Measurements from ENCODE around the gene NAP1L4.

NAP1L4 gene

GRCh38 chr11:3000032-3000961 lies 8.2 kb upstream of the NAP1L4 start:
- DNase-seq (ENCODE audit: low read depth) = peak; percentile 33
- peaks cover 69% of the 10 kb centered on the region for H3K36me3 ChIP-seq (ENCODE audit: control insufficient read depth, insufficient read depth, low read length, severe bottlenecking)
- H3K4me3 ChIP-seq (ENCODE audit: low read length) = no peak overlapping the region
- no peaks in the 10 kb centered on the region for H3K27me3 ChIP-seq (replicated peaks; ENCODE audit: control insufficient read depth, insufficient read depth, low read length)
- H3K4me1 ChIP-seq (ENCODE audit: control insufficient read depth, insufficient read depth, low read length) = peaks cover 7% of the 10 kb centered on the region
- no peaks in the 10 kb centered on the region for H3K9me3 ChIP-seq (ENCODE audit: control insufficient read depth, low read length)
- H3K9ac ChIP-seq (ENCODE audit: low read length) = no peak overlapping the region

DNA sequence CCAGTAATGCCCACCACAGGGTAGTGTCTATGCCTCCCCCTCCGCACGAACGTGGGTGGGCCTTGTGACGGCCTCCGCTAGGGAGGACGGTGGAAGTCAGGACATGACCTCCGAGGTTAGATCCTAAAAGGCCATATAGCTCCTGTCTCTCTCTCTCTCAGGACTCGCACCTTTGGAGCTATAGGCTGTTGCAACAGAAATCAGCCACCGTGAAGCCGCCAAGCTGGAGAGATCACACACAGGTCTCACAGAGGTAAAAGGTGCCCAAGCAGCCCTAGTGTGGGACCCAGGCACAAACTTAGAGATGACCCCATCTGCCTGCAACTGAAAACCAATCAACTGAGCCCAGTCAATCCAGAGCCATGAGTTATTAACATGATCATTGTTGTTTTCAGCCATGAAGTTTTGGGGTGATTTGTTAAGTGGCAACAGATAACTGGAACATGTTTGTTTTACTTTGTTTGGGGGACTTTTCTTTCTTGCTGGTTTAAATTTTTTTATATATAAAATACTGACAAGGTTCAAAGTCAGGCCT lies 7.4 kb upstream of the NAP1L4 start:
- H3K27me3 ChIP-seq (replicated peaks; ENCODE audit: control insufficient read depth, insufficient read depth, low read length) = no peaks in the 10 kb centered on the region
- H3K4me1 ChIP-seq (ENCODE audit: control insufficient read depth, insufficient read depth, low read length) = peaks cover 7% of the 10 kb centered on the region
- no peak overlapping the region for H3K9ac ChIP-seq (ENCODE audit: low read length)
- no peak overlapping the region for H3K4me3 ChIP-seq (ENCODE audit: low read length)
- H3K9me3 ChIP-seq (ENCODE audit: control insufficient read depth, low read length) = no peaks in the 10 kb centered on the region
- no peak for DNase-seq (ENCODE audit: low read depth)
- peaks cover 63% of the 10 kb centered on the region for H3K36me3 ChIP-seq (ENCODE audit: control insufficient read depth, insufficient read depth, low read length, severe bottlenecking)

GRCh38 chr11:2998073-2998850 lies 6.1 kb upstream of the NAP1L4 start:
- H3K27me3 ChIP-seq (replicated peaks; ENCODE audit: control insufficient read depth, insufficient read depth, low read length) = no peaks in the 10 kb centered on the region
- H3K4me3 ChIP-seq (ENCODE audit: low read length) = no peak overlapping the region
- no peaks in the 10 kb centered on the region for H3K9me3 ChIP-seq (ENCODE audit: control insufficient read depth, low read length)
- H3K4me1 ChIP-seq (ENCODE audit: control insufficient read depth, insufficient read depth, low read length) = peaks cover 7% of the 10 kb centered on the region
- H3K36me3 ChIP-seq (ENCODE audit: control insufficient read depth, insufficient read depth, low read length, severe bottlenecking) = peaks cover 50% of the 10 kb centered on the region
- DNase-seq (ENCODE audit: low read depth) = no peak
- no peak overlapping the region for H3K9ac ChIP-seq (ENCODE audit: low read length)

- H3K4me3 ChIP-seq (ENCODE audit: low read length) = no peak overlapping the region
- peaks cover 41% of the 10 kb centered on the region for H3K36me3 ChIP-seq (ENCODE audit: control insufficient read depth, insufficient read depth, low read length, severe bottlenecking)
- H3K4me1 ChIP-seq (ENCODE audit: control insufficient read depth, insufficient read depth, low read length) = peaks cover 7% of the 10 kb centered on the region
- no peaks in the 10 kb centered on the region for H3K27me3 ChIP-seq (replicated peaks; ENCODE audit: control insufficient read depth, insufficient read depth, low read length)
- H3K9me3 ChIP-seq (ENCODE audit: control insufficient read depth, low read length) = no peaks in the 10 kb centered on the region
- no peak for DNase-seq (ENCODE audit: low read depth)
- H3K9ac ChIP-seq (ENCODE audit: low read length) = no peak overlapping the region
These were observed 5.3 kb upstream of the NAP1L4 start for GRCh38 chr11:2997406-2997805.

GRCh38 chr11:2996976-2997375 lies 4.8 kb upstream of the NAP1L4 start:
- Histone ChIP-seq H3K27me3 (replicated peaks; ENCODE audit: control insufficient read depth, insufficient read depth, low read length) (no peaks in the 10 kb centered on the region), H3K4me3 (ENCODE audit: low read length) (no peak overlapping the region)
- DNase-seq (ENCODE audit: low read depth) = no peak

DNA sequence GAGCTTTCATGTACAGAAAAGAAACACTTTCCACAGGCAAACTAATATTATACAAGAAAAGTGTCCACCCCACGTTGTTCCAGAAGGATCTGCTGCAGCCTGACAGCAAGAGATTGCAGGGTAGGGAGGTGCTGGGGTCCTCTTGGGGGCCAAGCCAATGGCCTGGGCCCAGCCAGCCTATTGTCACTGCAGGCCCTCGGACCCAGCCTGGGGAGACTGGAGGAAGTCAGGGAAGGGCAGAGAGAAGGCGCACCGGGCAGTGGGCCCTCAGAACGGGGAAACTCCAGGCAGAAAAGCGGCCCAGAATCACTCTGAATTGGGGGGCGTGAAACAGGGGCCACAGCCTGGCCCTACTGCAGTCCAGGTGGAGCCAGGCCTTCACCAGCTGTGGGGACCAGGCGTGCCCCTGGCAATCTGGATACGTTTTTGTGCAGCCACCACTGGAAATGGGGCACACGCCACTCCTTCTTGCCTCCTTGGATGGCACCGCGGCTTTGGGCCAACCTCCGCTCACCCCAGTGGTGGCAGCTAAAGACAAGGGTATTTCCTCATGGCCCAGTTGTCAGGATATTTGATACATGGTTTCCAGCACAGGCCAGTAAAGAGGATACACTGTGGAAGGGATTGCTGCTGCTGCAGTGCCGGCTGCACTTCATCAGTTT lies 3.9 kb upstream of the NAP1L4 start:
- DNase-seq (ENCODE audit: low read depth) = no peak
- H3K36me3 ChIP-seq (ENCODE audit: control insufficient read depth, insufficient read depth, low read length, severe bottlenecking) = peaks cover 28% of the 10 kb centered on the region
- peaks cover 6% of the 10 kb centered on the region for H3K4me1 ChIP-seq (ENCODE audit: control insufficient read depth, insufficient read depth, low read length)
- no peak overlapping the region for H3K4me3 ChIP-seq (ENCODE audit: low read length)
- no peaks in the 10 kb centered on the region for H3K27me3 ChIP-seq (replicated peaks; ENCODE audit: control insufficient read depth, insufficient read depth, low read length)
- no peak overlapping the region for H3K9ac ChIP-seq (ENCODE audit: low read length)
- H3K9me3 ChIP-seq (ENCODE audit: control insufficient read depth, low read length) = no peaks in the 10 kb centered on the region

More at GRCh38 chr11:2996976-2997375, 4.8 kb upstream of the NAP1L4 start:
- Histone ChIP-seq H3K9me3 (ENCODE audit: control insufficient read depth, low read length) (no peaks in the 10 kb centered on the region), H3K36me3 (ENCODE audit: control insufficient read depth, insufficient read depth, low read length, severe bottlenecking) (peaks cover 37% of the 10 kb centered on the region), H3K9ac (ENCODE audit: low read length) (no peak overlapping the region), H3K4me1 (ENCODE audit: control insufficient read depth, insufficient read depth, low read length) (peaks cover 7% of the 10 kb centered on the region)

DNA sequence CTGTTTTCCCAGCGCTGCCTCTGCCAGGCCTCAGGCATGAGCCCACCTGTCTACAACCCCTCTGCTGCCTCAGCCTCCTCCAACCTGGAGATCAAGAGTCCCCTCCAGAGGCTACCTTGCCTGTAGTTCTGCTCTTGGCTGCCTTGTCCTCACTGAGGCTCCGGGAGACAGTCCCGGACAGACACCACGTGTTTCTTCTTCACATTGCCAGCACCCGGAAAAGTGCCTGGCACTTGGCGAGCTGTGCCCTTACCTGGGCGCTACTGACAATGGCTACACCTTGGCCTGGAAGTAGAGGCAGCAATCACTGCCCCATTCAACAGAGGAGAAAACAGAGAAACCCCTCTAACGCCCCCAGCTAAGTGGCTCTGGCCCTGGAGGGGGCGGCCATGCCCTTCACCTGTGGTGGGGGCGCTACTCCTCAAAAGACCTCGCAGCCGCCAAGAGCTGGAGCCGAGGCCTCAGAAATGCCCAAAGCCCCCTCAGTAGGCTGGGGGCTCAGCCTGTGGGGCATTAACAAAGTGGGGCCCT lies 3.0 kb upstream of the NAP1L4 start:
- no peaks in the 10 kb centered on the region for H3K9me3 ChIP-seq (ENCODE audit: control insufficient read depth, low read length)
- no peak overlapping the region for H3K9ac ChIP-seq (ENCODE audit: low read length)
- H3K36me3 ChIP-seq (ENCODE audit: control insufficient read depth, insufficient read depth, low read length, severe bottlenecking) = peaks cover 18% of the 10 kb centered on the region
- H3K4me1 ChIP-seq (ENCODE audit: control insufficient read depth, insufficient read depth, low read length) = peaks cover 5% of the 10 kb centered on the region
- no peak overlapping the region for H3K4me3 ChIP-seq (ENCODE audit: low read length)
- no peak for DNase-seq (ENCODE audit: low read depth)
- H3K27me3 ChIP-seq (replicated peaks; ENCODE audit: control insufficient read depth, insufficient read depth, low read length) = no peaks in the 10 kb centered on the region

DNA sequence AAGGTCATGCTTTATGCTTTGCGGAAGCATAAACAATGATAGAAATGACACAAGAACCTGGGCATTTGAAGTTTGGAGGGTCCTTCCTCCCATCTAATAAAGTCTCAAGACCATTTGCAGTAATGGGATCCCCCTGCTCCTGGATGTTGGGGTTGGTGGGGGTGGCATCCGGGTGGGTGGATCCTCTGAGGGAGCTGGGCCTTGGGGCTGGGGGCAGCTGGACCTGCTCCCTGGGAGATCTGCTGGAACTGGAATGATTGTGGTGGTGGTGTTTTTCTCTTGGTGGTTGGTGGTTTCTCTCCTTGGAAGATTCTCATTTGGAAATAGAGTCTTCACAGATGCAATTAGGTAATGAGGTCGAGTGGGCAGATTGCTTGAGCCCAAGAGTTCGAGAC lies 2.2 kb upstream of the NAP1L4 start:
- no peak overlapping the region for H3K9ac ChIP-seq (ENCODE audit: low read length)
- no peak for DNase-seq (ENCODE audit: low read depth)
- H3K9me3 ChIP-seq (ENCODE audit: control insufficient read depth, low read length) = no peaks in the 10 kb centered on the region
- H3K27me3 ChIP-seq (replicated peaks; ENCODE audit: control insufficient read depth, insufficient read depth, low read length) = no peaks in the 10 kb centered on the region
- H3K4me3 ChIP-seq (ENCODE audit: low read length) = no peak overlapping the region
- H3K36me3 ChIP-seq (ENCODE audit: control insufficient read depth, insufficient read depth, low read length, severe bottlenecking) = peaks cover 11% of the 10 kb centered on the region
- peaks cover 13% of the 10 kb centered on the region for H3K4me1 ChIP-seq (ENCODE audit: control insufficient read depth, insufficient read depth, low read length)

GRCh38 chr11:2992997-2993325 lies 832 bp upstream of the NAP1L4 start:
- no peak for DNase-seq (ENCODE audit: low read depth)
- peak overlapping the region; percentile 64 for H3K9ac ChIP-seq (ENCODE audit: low read length)
- no peaks in the 10 kb centered on the region for H3K9me3 ChIP-seq (ENCODE audit: control insufficient read depth, low read length)
- peaks cover 8% of the 10 kb centered on the region for H3K36me3 ChIP-seq (ENCODE audit: control insufficient read depth, insufficient read depth, low read length, severe bottlenecking)
- H3K4me1 ChIP-seq (ENCODE audit: control insufficient read depth, insufficient read depth, low read length) = peaks cover 27% of the 10 kb centered on the region
- H3K27me3 ChIP-seq (replicated peaks; ENCODE audit: control insufficient read depth, insufficient read depth, low read length) = no peaks in the 10 kb centered on the region
- peak overlapping the region; percentile 97 for H3K4me3 ChIP-seq (ENCODE audit: low read length)

- H3K27me3 ChIP-seq (replicated peaks; ENCODE audit: control insufficient read depth, insufficient read depth, low read length) = no peaks in the 10 kb centered on the region
- DNase-seq (ENCODE audit: low read depth) = peak; percentile 85
- no peaks in the 10 kb centered on the region for H3K36me3 ChIP-seq (ENCODE audit: control insufficient read depth, insufficient read depth, low read length, severe bottlenecking)
- peak overlapping the region; percentile 96 for H3K9ac ChIP-seq (ENCODE audit: low read length)
- H3K4me3 ChIP-seq (ENCODE audit: low read length) = peak overlapping the region; percentile 97
- H3K4me1 ChIP-seq (ENCODE audit: control insufficient read depth, insufficient read depth, low read length) = peaks cover 35% of the 10 kb centered on the region
- H3K9me3 ChIP-seq (ENCODE audit: control insufficient read depth, low read length) = no peaks in the 10 kb centered on the region
These were observed 486 bp downstream of the NAP1L4 start for GRCh38 chr11:2991452-2992233.
